WTC11 (cell line): ENCODE measurements around the gene CAMK2D.

ENCODE experiments used
- ETV6 ChIP-seq: sonication (generic); formaldehyde crosslinking; IDR thresholded peaks from 2 replicates; pipeline ENCODE4 v1.8.1; 2022; ENCODE audit warnings: mild to moderate bottlenecking, missing genetic modification reagents
- NR1H2 ChIP-seq: sonication (generic); formaldehyde crosslinking; IDR thresholded peaks from 2 replicates; pipeline ENCODE4 v1.9.0; 2021; ENCODE audit warnings: mild to moderate bottlenecking, moderate library complexity, missing genetic modification reagents
- TF ChIP-seq, protein P1 (sequence below): fragments of 200-600 bp; IDR thresholded peaks from 2 replicates; pipeline ENCODE4 v1.8.0; 2022; ENCODE audit warnings: antibody characterized with exemption
- TF ChIP-seq, protein P2 (sequence below): sonication (generic); formaldehyde crosslinking; IDR thresholded peaks from 2 replicates; pipeline ENCODE4 v1.8.1; 2022; ENCODE audit warnings: low read depth, missing genetic modification reagents, borderline replicate concordance

DNA sequence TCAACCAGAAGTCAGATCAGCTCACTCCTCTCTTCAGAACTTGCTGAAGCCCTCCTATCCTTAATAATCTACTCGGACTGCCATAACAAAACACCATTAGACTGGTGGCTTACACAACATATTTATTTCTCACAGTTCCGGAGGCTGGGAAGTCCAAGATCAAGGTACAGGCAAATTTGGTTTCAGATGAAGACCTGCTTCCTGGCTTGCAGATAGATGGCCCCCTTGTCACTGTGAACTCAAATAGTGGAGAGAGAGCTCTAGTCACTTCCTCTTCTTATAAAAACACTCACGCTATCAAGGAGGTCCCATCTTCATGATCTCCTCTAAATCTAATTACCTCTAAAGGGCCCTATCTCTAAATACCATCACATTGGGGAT is 125.1 kb downstream of the CAMK2D start:
- TF ChIP-seq, protein P1, sequence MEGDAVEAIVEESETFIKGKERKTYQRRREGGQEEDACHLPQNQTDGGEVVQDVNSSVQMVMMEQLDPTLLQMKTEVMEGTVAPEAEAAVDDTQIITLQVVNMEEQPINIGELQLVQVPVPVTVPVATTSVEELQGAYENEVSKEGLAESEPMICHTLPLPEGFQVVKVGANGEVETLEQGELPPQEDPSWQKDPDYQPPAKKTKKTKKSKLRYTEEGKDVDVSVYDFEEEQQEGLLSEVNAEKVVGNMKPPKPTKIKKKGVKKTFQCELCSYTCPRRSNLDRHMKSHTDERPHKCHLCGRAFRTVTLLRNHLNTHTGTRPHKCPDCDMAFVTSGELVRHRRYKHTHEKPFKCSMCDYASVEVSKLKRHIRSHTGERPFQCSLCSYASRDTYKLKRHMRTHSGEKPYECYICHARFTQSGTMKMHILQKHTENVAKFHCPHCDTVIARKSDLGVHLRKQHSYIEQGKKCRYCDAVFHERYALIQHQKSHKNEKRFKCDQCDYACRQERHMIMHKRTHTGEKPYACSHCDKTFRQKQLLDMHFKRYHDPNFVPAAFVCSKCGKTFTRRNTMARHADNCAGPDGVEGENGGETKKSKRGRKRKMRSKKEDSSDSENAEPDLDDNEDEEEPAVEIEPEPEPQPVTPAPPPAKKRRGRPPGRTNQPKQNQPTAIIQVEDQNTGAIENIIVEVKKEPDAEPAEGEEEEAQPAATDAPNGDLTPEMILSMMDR: no peak
- TF ChIP-seq NR1H2 (CRISPR knock-in tag): no peak
- TF ChIP-seq, protein P2, sequence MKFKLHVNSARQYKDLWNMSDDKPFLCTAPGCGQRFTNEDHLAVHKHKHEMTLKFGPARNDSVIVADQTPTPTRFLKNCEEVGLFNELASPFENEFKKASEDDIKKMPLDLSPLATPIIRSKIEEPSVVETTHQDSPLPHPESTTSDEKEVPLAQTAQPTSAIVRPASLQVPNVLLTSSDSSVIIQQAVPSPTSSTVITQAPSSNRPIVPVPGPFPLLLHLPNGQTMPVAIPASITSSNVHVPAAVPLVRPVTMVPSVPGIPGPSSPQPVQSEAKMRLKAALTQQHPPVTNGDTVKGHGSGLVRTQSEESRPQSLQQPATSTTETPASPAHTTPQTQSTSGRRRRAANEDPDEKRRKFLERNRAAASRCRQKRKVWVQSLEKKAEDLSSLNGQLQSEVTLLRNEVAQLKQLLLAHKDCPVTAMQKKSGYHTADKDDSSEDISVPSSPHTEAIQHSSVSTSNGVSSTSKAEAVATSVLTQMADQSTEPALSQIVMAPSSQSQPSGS: no peak
- no peak for TF ChIP-seq ETV6 (CRISPR knock-in tag)
